ENCODE measurements around the gene FAM170B. TPM values are rescaled to one million over a fixed set of nuclear protein-coding genes. Genes with fewer than 3 reads are reported as not detected.

Gene FAM170B
- total RNA-seq, 4 donors from 2014 or later, result not detected

- no peaks in the 10 kb centered on the region for H3K36me3 ChIP-seq
- intact Hi-C loops (cut with DNase I; ENCODE audit: low total_unique reads), result no loop called here
- no peak for DNase-seq
These were observed 24.6 kb upstream of the FAM170B start for GRCh38 chr10:49158404-49158803.

GRCh38 chr10:49157229-49157628 is 23.4 kb upstream of the FAM170B start:
- H3K27me3 ChIP-seq, result no peaks in the 10 kb centered on the region
- ATAC-seq (no peak), DNase-seq (no peak)
- in situ Hi-C loops (cut with MboI; ENCODE audit: low sequenced_read_pairs in 4 of 4) (loop anchor here in 2 of 4 donors (10.0 to 25.0 kb wide), 2 partner anchors 182 to 495 kb away; no protein-coding TSS in a partner anchor), intact Hi-C loops (cut with DNase I; ENCODE audit: low total_unique reads) (no loop called here)
- H3K4me3 ChIP-seq, result no peak overlapping the region
- H3K36me3 ChIP-seq, result no peaks in the 10 kb centered on the region
- H3K27ac ChIP-seq, result no peak overlapping the region
- no peaks in the 10 kb centered on the region for H3K9me3 ChIP-seq
- TF ChIP-seq POLR2A (IDR thresholded peaks at IDR 0.05) (no peak), CTCF (IDR thresholded peaks at IDR 0.05 in 4 of 5, conservative IDR thresholded peaks at IDR 0.05 in 1 of 5) (no peak)
- no peaks in the 10 kb centered on the region for H3K4me1 ChIP-seq

More at GRCh38 chr10:49158404-49158803, 24.6 kb upstream of the FAM170B start:
- no peak overlapping the region for H3K27ac ChIP-seq
- in situ Hi-C loops (cut with MboI; ENCODE audit: low sequenced_read_pairs in 4 of 4), result loop anchor here in 2 of 4 donors (10.0 to 25.0 kb wide), 2 partner anchors 184 to 496 kb away; no protein-coding TSS in a partner anchor
- no peak for ATAC-seq
- no peak for TF ChIP-seq CTCF (IDR thresholded peaks at IDR 0.05 in 4 of 5, conservative IDR thresholded peaks at IDR 0.05 in 1 of 5)
- TF ChIP-seq POLR2A (IDR thresholded peaks at IDR 0.05), result no peak
- no peaks in the 10 kb centered on the region for H3K4me1 ChIP-seq
- H3K9me3 ChIP-seq, result no peaks in the 10 kb centered on the region
- H3K4me3 ChIP-seq, result no peak overlapping the region
- no peaks in the 10 kb centered on the region for H3K27me3 ChIP-seq

- intact Hi-C loops (cut with DNase I; ENCODE audit: low total_unique reads) (no loop called here), in situ Hi-C loops (cut with MboI; ENCODE audit: low sequenced_read_pairs in 4 of 4) (loop anchor here in 2 of 4 donors (10.0 to 25.0 kb wide), 2 partner anchors 180 to 492 kb away; no protein-coding TSS in a partner anchor)
- DNase-seq (no peak), ATAC-seq (no peak)
- Histone ChIP-seq H3K9me3 (no peaks in the 10 kb centered on the region), H3K4me3 (no peak overlapping the region), H3K36me3 (no peaks in the 10 kb centered on the region), H3K27ac (no peak overlapping the region), H3K4me1 (no peaks in the 10 kb centered on the region), H3K27me3 (no peaks in the 10 kb centered on the region)
- no peak for TF ChIP-seq POLR2A (IDR thresholded peaks at IDR 0.05)
- no peak for TF ChIP-seq CTCF (IDR thresholded peaks at IDR 0.05 in 4 of 5, conservative IDR thresholded peaks at IDR 0.05 in 1 of 5)
These were observed 20.8 kb upstream of the FAM170B start for GRCh38 chr10:49154641-49155040.

- in situ Hi-C loops (cut with MboI; ENCODE audit: low sequenced_read_pairs in 4 of 4) (loop anchor here in 2 of 4 donors (10.0 to 25.0 kb wide), 2 partner anchors 179 to 492 kb away; no protein-coding TSS in a partner anchor), intact Hi-C loops (cut with DNase I; ENCODE audit: low total_unique reads) (no loop called here)
- TF ChIP-seq CTCF (IDR thresholded peaks at IDR 0.05 in 4 of 5, conservative IDR thresholded peaks at IDR 0.05 in 1 of 5) (no peak), POLR2A (IDR thresholded peaks at IDR 0.05) (no peak)
- no peak for ATAC-seq
- Histone ChIP-seq H3K4me1 (no peaks in the 10 kb centered on the region), H3K27ac (no peak overlapping the region), H3K27me3 (no peaks in the 10 kb centered on the region), H3K4me3 (no peak overlapping the region), H3K9me3 (no peaks in the 10 kb centered on the region), H3K36me3 (no peaks in the 10 kb centered on the region)
- no peak for DNase-seq
These were observed 20.1 kb upstream of the FAM170B start for GRCh38 chr10:49153971-49154370.

- Histone ChIP-seq H3K4me3 (no peak overlapping the region), H3K36me3 (no peaks in the 10 kb centered on the region), H3K27ac (no peak overlapping the region), H3K27me3 (no peaks in the 10 kb centered on the region), H3K4me1 (no peaks in the 10 kb centered on the region), H3K9me3 (no peaks in the 10 kb centered on the region)
- no peak for TF ChIP-seq CTCF (IDR thresholded peaks at IDR 0.05 in 4 of 5, conservative IDR thresholded peaks at IDR 0.05 in 1 of 5)
- no peak for TF ChIP-seq POLR2A (IDR thresholded peaks at IDR 0.05)
- ATAC-seq (no peak), DNase-seq (no peak)
- intact Hi-C loops (cut with DNase I; ENCODE audit: low total_unique reads), result no loop called here
- in situ Hi-C loops (cut with MboI; ENCODE audit: low sequenced_read_pairs in 4 of 4), result loop anchor here in 2 of 4 donors (10.0 to 25.0 kb wide), 2 partner anchors 178 to 491 kb away; no protein-coding TSS in a partner anchor
These were observed 19.3 kb upstream of the FAM170B start for GRCh38 chr10:49153115-49153514.

Measured in gastrocnemius medialis (tissue), 4 donors.